ENCODE results near the gene VGLL4. TPM values are rescaled to one million over a fixed set of nuclear protein-coding genes. Genes with fewer than 3 reads are reported as not detected.
A peak's percentile ranks its signal among the peaks of the same experiment; 100 is the strongest.

The VGLL4 gene
- total and polyA plus RNA-seq, 4 donors = 44.7 to 104 (median 70.7) TPM

GRCh38 chr3:11636394-11636770 lies 7.3 kb downstream of the VGLL4 start:
- 39 to 51% methylated on average over 3 of the region's 3 CpGs for WGBS, 2 donors
- Histone ChIP-seq H3K27me3 (ENCODE audit: control insufficient read depth in 1 of 2, insufficient read depth in 2 of 2, low read length in 1 of 2) (no peaks in the 10 kb centered on the region), H3K9me3 (ENCODE audit: control insufficient read depth, low read length) (no peaks in the 10 kb centered on the region), H3K27ac (ENCODE audit: low read depth in 1 of 2, low read length in 2 of 2) (no peak overlapping the region), H3K36me3 (ENCODE audit: control insufficient read depth in 1 of 2, insufficient read depth in 2 of 2, low read length in 1 of 2) (no peaks in the 10 kb centered on the region), H3K4me1 (ENCODE audit: control insufficient read depth in 1 of 2, insufficient read depth in 2 of 2, low read length in 2 of 2) (peaks cover 6 to 7% of the 10 kb centered on the region in 2 donors), H3K4me3 (ENCODE audit: low read length in 2 of 2) (no peak overlapping the region)
- intact Hi-C loops (cut with DNase I) = no loop called here
- DNase-seq (no peak), ATAC-seq (ENCODE audit: low FRiP score) (no peak)

- no peak for ATAC-seq (ENCODE audit: low FRiP score)
Observed at GRCh38 chr3:11635680-11636393, 7.9 kb downstream of the VGLL4 start.

DNA sequence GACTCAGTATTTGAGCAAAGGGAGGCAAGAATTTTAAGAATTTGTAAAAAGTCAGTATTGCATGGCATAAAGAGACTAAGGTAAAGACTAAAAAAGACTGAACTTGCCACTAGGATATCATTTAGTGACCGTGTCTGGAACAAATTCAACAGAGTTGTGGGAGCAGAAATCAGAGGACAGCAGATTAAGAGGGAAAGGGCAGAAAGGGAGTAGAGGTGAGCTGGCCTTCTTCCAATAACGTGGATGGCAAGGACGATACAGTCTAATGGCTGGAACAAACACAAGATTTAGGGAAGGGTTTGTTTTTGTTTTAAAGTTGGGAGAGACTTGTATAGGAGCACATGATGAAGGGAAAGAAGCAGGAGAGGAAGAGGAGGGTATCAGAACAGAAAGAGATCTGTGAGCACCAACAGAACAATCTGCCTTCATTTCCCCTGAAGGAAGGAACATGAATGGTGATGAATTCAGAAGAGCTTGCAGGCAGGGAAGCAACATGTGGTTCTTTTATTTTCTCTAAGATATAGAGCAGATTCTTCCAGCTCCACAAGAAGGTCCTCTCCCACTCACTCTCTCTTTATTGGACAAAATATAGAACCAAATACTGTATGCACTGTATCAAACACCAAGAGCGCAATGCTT lies 8.6 kb downstream of the VGLL4 start:
- Histone ChIP-seq H3K27ac (ENCODE audit: low read depth in 1 of 2, low read length in 2 of 2) (no peak overlapping the region), H3K27me3 (ENCODE audit: control insufficient read depth in 1 of 2, insufficient read depth in 2 of 2, low read length in 1 of 2) (no peaks in the 10 kb centered on the region), H3K36me3 (ENCODE audit: control insufficient read depth in 1 of 2, insufficient read depth in 2 of 2, low read length in 1 of 2) (no peaks in the 10 kb centered on the region), H3K4me3 (ENCODE audit: low read length in 2 of 2) (no peak overlapping the region), H3K9me3 (ENCODE audit: control insufficient read depth, low read length) (no peaks in the 10 kb centered on the region), H3K4me1 (ENCODE audit: control insufficient read depth in 1 of 2, insufficient read depth in 2 of 2, low read length in 2 of 2) (peaks cover 2 to 7% of the 10 kb centered on the region in 2 donors)
- no peak for DNase-seq
- 29% methylated on average over 4 of the region's 4 CpGs for WGBS, 2 donors
- ATAC-seq (ENCODE audit: low FRiP score) = no peak
- intact Hi-C loops (cut with DNase I) = no loop called here

More at GRCh38 chr3:11635680-11636393, 7.9 kb downstream of the VGLL4 start:
- Histone ChIP-seq H3K9me3 (ENCODE audit: control insufficient read depth, low read length) (no peaks in the 10 kb centered on the region), H3K27me3 (ENCODE audit: control insufficient read depth in 1 of 2, insufficient read depth in 2 of 2, low read length in 1 of 2) (no peaks in the 10 kb centered on the region), H3K27ac (ENCODE audit: low read depth in 1 of 2, low read length in 2 of 2) (no peak overlapping the region), H3K4me1 (ENCODE audit: control insufficient read depth in 1 of 2, insufficient read depth in 2 of 2, low read length in 2 of 2) (peaks cover 6 to 7% of the 10 kb centered on the region in 2 donors), H3K4me3 (ENCODE audit: low read length in 2 of 2) (no peak overlapping the region), H3K36me3 (ENCODE audit: control insufficient read depth in 1 of 2, insufficient read depth in 2 of 2, low read length in 1 of 2) (no peaks in the 10 kb centered on the region)
- WGBS, 2 donors = 6 to 12% methylated on average over 7 of the region's 7 CpGs
- intact Hi-C loops (cut with DNase I) = no loop called here
- no peak for DNase-seq

DNA sequence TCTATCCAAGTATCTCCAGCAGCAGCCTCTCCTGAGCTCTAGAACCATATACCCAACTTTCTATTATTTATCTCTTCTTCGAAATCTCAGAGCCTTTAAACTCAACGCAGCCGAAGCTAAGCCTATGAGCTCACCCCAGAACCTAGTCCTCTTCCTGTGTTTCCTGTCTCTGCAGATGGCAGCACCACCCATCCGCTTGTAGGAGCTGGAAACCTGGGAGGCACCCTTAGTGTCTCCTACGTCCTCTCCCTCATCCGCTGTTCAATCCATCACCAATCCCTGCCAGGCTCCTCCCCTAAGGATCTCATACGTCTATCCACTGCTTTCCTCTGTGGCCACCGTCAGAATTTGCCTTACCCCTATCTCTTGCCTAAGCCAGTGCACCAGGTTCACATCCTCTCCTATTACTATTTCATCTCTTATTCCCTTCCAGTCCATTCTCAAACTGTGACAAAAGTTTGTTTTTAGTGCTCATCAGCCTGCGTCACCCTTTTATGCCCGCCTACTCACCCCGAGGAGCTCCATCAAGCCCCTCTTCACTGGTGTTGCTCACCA lies 9.6 kb downstream of the VGLL4 start:
- no peaks in the 10 kb centered on the region for H3K27me3 ChIP-seq (ENCODE audit: control insufficient read depth in 1 of 2, insufficient read depth in 2 of 2, low read length in 1 of 2)
- ATAC-seq (ENCODE audit: low FRiP score) = no peak
- peak in 1 of 2 donors; percentile 65 for DNase-seq
- no peaks in the 10 kb centered on the region for H3K36me3 ChIP-seq (ENCODE audit: control insufficient read depth in 1 of 2, insufficient read depth in 2 of 2, low read length in 1 of 2)
- peaks cover 1 to 3% of the 10 kb centered on the region in 2 donors for H3K4me1 ChIP-seq (ENCODE audit: control insufficient read depth in 1 of 2, insufficient read depth in 2 of 2, low read length in 2 of 2)
- H3K9me3 ChIP-seq (ENCODE audit: control insufficient read depth, low read length) = no peaks in the 10 kb centered on the region
- H3K27ac ChIP-seq (ENCODE audit: low read depth in 1 of 2, low read length in 2 of 2) = no peak overlapping the region
- WGBS, 2 donors = 70 to 72% methylated on average over 11 of the region's 11 CpGs
- intact Hi-C loops (cut with DNase I) = no loop called here
- no peak overlapping the region for H3K4me3 ChIP-seq (ENCODE audit: low read length in 2 of 2)

DNA sequence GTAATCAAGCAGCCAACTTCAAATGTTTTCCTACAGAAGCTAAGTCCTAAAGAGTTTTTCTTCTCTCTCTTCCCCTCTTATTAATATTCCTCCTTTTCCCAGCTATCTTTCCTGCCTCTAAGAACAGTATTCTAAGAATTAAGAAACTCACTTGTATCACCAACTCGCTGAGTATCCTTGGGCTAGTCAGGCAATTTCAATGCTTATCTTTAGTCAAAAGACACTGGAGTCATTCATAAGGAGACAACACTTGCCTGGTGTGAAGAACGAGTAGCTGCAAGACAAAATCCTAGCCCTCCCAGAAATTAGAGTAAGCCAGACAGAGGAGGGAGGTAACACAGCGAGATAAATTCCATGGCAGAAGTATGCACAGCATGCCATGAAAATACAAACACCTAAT lies 10.7 kb downstream of the VGLL4 start:
- WGBS, 2 donors = 69 to 72% methylated on average over 3 of the region's 3 CpGs
- Histone ChIP-seq H3K4me1 (ENCODE audit: control insufficient read depth in 1 of 2, insufficient read depth in 2 of 2, low read length in 2 of 2) (peaks cover 1 to 3% of the 10 kb centered on the region in 2 donors), H3K4me3 (ENCODE audit: low read length in 2 of 2) (no peak overlapping the region), H3K9me3 (ENCODE audit: control insufficient read depth, low read length) (no peaks in the 10 kb centered on the region), H3K36me3 (ENCODE audit: control insufficient read depth in 1 of 2, insufficient read depth in 2 of 2, low read length in 1 of 2) (no peaks in the 10 kb centered on the region), H3K27ac (ENCODE audit: low read depth in 1 of 2, low read length in 2 of 2) (no peak overlapping the region), H3K27me3 (ENCODE audit: control insufficient read depth in 1 of 2, insufficient read depth in 2 of 2, low read length in 1 of 2) (no peaks in the 10 kb centered on the region)
- ATAC-seq (ENCODE audit: low FRiP score) = no peak
- no peak for DNase-seq
- intact Hi-C loops (cut with DNase I) = no loop called here

GRCh38 chr3:11632564-11632963 lies 11.2 kb downstream of the VGLL4 start:
- H3K36me3 ChIP-seq (ENCODE audit: control insufficient read depth in 1 of 2, insufficient read depth in 2 of 2, low read length in 1 of 2) = no peaks in the 10 kb centered on the region
- H3K4me3 ChIP-seq (ENCODE audit: low read length in 2 of 2) = no peak overlapping the region
- WGBS, 2 donors = 3 to 7% methylated on average over 2 of the region's 2 CpGs
- peaks cover 1 to 3% of the 10 kb centered on the region in 2 donors for H3K4me1 ChIP-seq (ENCODE audit: control insufficient read depth in 1 of 2, insufficient read depth in 2 of 2, low read length in 2 of 2)
- H3K27ac ChIP-seq (ENCODE audit: low read depth in 1 of 2, low read length in 2 of 2) = no peak overlapping the region
- H3K9me3 ChIP-seq (ENCODE audit: control insufficient read depth, low read length) = no peaks in the 10 kb centered on the region
- DNase-seq (no peak), ATAC-seq (ENCODE audit: low FRiP score) (no peak)
- intact Hi-C loops (cut with DNase I) = no loop called here
- H3K27me3 ChIP-seq (ENCODE audit: control insufficient read depth in 1 of 2, insufficient read depth in 2 of 2, low read length in 1 of 2) = no peaks in the 10 kb centered on the region

- Histone ChIP-seq H3K27ac (ENCODE audit: low read depth in 1 of 2, low read length in 2 of 2) (no peak overlapping the region), H3K4me1 (ENCODE audit: control insufficient read depth in 1 of 2, insufficient read depth in 2 of 2, low read length in 2 of 2) (peaks cover 1 to 3% of the 10 kb centered on the region in 2 donors), H3K27me3 (ENCODE audit: control insufficient read depth in 1 of 2, insufficient read depth in 2 of 2, low read length in 1 of 2) (no peaks in the 10 kb centered on the region), H3K36me3 (ENCODE audit: control insufficient read depth in 1 of 2, insufficient read depth in 2 of 2, low read length in 1 of 2) (no peaks in the 10 kb centered on the region), H3K4me3 (ENCODE audit: low read length in 2 of 2) (no peak overlapping the region), H3K9me3 (ENCODE audit: control insufficient read depth, low read length) (no peaks in the 10 kb centered on the region)
- no peak for DNase-seq
- intact Hi-C loops (cut with DNase I) = no loop called here
- ATAC-seq (ENCODE audit: low FRiP score) = no peak
- 61 to 70% methylated on average over 9 of the region's 9 CpGs for WGBS, 2 donors
Observed at GRCh38 chr3:11631820-11632219, 11.9 kb downstream of the VGLL4 start.

DNA sequence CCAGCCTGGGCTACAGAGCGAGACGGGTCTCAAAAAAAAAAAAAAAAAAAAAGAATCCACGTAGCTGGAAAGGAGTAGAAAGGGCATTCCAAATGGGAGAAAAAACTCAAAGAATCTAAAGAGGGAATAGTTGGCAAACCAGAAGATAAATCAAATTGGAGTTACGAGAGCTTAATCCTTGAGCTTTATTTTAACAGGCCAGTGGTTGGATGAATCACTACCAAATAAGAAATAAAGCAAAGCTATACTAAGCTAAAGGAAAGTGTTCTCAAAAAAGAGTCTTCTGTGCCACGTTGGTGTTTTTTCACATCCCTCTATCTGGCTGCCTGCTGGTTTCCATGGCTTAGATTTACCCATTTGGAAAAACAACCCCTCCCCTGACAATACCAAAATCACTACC lies 14.0 kb downstream of the VGLL4 start:
- H3K36me3 ChIP-seq (ENCODE audit: control insufficient read depth in 1 of 2, insufficient read depth in 2 of 2, low read length in 1 of 2) = no peaks in the 10 kb centered on the region
- intact Hi-C loops (cut with DNase I) = no loop called here
- no peak for ATAC-seq (ENCODE audit: low FRiP score)
- H3K9me3 ChIP-seq (ENCODE audit: control insufficient read depth, low read length) = no peaks in the 10 kb centered on the region
- WGBS, 2 donors = 8 to 14% methylated on average over 5 of the region's 5 CpGs
- no peak overlapping the region for H3K4me3 ChIP-seq (ENCODE audit: low read length in 2 of 2)
- H3K4me1 ChIP-seq (ENCODE audit: control insufficient read depth in 1 of 2, insufficient read depth in 2 of 2, low read length in 2 of 2) = peaks cover under 1 to 3% of the 10 kb centered on the region in 2 donors
- no peak overlapping the region for H3K27ac ChIP-seq (ENCODE audit: low read depth in 1 of 2, low read length in 2 of 2)
- no peaks in the 10 kb centered on the region for H3K27me3 ChIP-seq (ENCODE audit: control insufficient read depth in 1 of 2, insufficient read depth in 2 of 2, low read length in 1 of 2)
- no peak for DNase-seq

- no peak for ATAC-seq (ENCODE audit: low FRiP score)
- Histone ChIP-seq H3K27ac (ENCODE audit: low read depth in 1 of 2, low read length in 2 of 2) (no peak overlapping the region), H3K36me3 (ENCODE audit: control insufficient read depth in 1 of 2, insufficient read depth in 2 of 2, low read length in 1 of 2) (no peaks in the 10 kb centered on the region), H3K4me1 (ENCODE audit: control insufficient read depth in 1 of 2, insufficient read depth in 2 of 2, low read length in 2 of 2) (peaks cover 8 to 12% of the 10 kb centered on the region in 2 donors), H3K27me3 (ENCODE audit: control insufficient read depth in 1 of 2, insufficient read depth in 2 of 2, low read length in 1 of 2) (no peaks in the 10 kb centered on the region), H3K4me3 (ENCODE audit: low read length in 2 of 2) (no peak overlapping the region), H3K9me3 (ENCODE audit: control insufficient read depth, low read length) (no peaks in the 10 kb centered on the region)
- intact Hi-C loops (cut with DNase I) = no loop called here
- WGBS, 2 donors = 96 to 98% methylated on average over 2 of the region's 2 CpGs
- DNase-seq = no peak
Observed at GRCh38 chr3:11627612-11628011, 16.1 kb downstream of the VGLL4 start.
